Measurements from ENCODE around the gene ERBB2. TPM values are rescaled to one million over a fixed set of nuclear protein-coding genes. Genes with fewer than 3 reads are reported as not detected.
"Not testable (repeated sequence)": the region's sequence is repeated elsewhere in the genome, so short reads cannot be mapped to it uniquely, and the experiment has no call there.

The ERBB2 gene
- total RNA-seq, 1 donor from 2014 or later: 96.1 TPM

GRCh38 chr17:39724731-39725130, 24.9 kb downstream of the ERBB2 start:
- intact Hi-C loops (cut with DNase I): no loop called here
- ATAC-seq (no peak), DNase-seq (no peak)
- Histone ChIP-seq H3K27me3 (ENCODE audit: low read depth) (no peaks in the 10 kb centered on the region), H3K4me3 (no peak overlapping the region), H3K4me1 (peaks cover 9% of the 10 kb centered on the region), H3K36me3 (peaks cover 77% of the 10 kb centered on the region), H3K27ac (no peak overlapping the region), H3K9me3 (no peaks in the 10 kb centered on the region)
- no peak for TF ChIP-seq CTCF (IDR thresholded peaks at IDR 0.05)

GRCh38 chr17:39725923-39726322, 26.1 kb downstream of the ERBB2 start:
- Histone ChIP-seq H3K36me3 (peaks cover 73% of the 10 kb centered on the region), H3K4me1 (peaks cover 12% of the 10 kb centered on the region)
- H3K27ac ChIP-seq; H3K27me3 ChIP-seq (ENCODE audit: low read depth); ATAC-seq; H3K4me3 ChIP-seq; H3K9me3 ChIP-seq; intact Hi-C loops (cut with DNase I); DNase-seq: not testable (repeated sequence)

- intact Hi-C loops (cut with DNase I): no loop called here
Observed at GRCh38 chr17:39726617-39727016, 26.8 kb downstream of the ERBB2 start.

GRCh38 chr17:39727556-39727955, 27.7 kb downstream of the ERBB2 start:
- intact Hi-C loops (cut with DNase I): no loop called here
- Histone ChIP-seq H3K27me3 (ENCODE audit: low read depth) (no peaks in the 10 kb centered on the region), H3K4me1 (peaks cover 12% of the 10 kb centered on the region), H3K9me3 (no peaks in the 10 kb centered on the region), H3K27ac (no peak overlapping the region), H3K4me3 (no peak overlapping the region), H3K36me3 (peaks cover 60% of the 10 kb centered on the region)
- ATAC-seq (no peak), DNase-seq (no peak)
- TF ChIP-seq CTCF (IDR thresholded peaks at IDR 0.05): no peak

More at GRCh38 chr17:39726617-39727016, 26.8 kb downstream of the ERBB2 start:
- Histone ChIP-seq H3K9me3 (no peaks in the 10 kb centered on the region), H3K27ac (no peak overlapping the region), H3K36me3 (peaks cover 70% of the 10 kb centered on the region), H3K4me1 (peaks cover 12% of the 10 kb centered on the region), H3K27me3 (ENCODE audit: low read depth) (no peaks in the 10 kb centered on the region), H3K4me3 (no peak overlapping the region)
- TF ChIP-seq CTCF (IDR thresholded peaks at IDR 0.05): no peak
- ATAC-seq: no peak
- no peak for DNase-seq

GRCh38 chr17:39729280-39729851, 29.5 kb downstream of the ERBB2 start:
- H3K27ac ChIP-seq: peak overlapping the region; percentile 91
- intact Hi-C loops (cut with DNase I): no loop called here
- H3K4me3 ChIP-seq: peak overlapping the region; percentile 73
- ATAC-seq (no peak), DNase-seq (no peak)
- H3K27me3 ChIP-seq (ENCODE audit: low read depth): no peaks in the 10 kb centered on the region
- H3K4me1 ChIP-seq: peaks cover 12% of the 10 kb centered on the region
- H3K9me3 ChIP-seq: no peaks in the 10 kb centered on the region
- H3K36me3 ChIP-seq: peaks cover 50% of the 10 kb centered on the region
- TF ChIP-seq CTCF (IDR thresholded peaks at IDR 0.05): no peak

- peak; percentile 98 for ATAC-seq
- peak; percentile 87 for TF ChIP-seq CTCF (IDR thresholded peaks at IDR 0.05)
- Histone ChIP-seq H3K4me3 (peak within 1 kb of the TSS; percentile 73), H3K4me1 (peaks cover 12% of the 10 kb centered on the region), H3K27me3 (ENCODE audit: low read depth) (no peaks in the 10 kb centered on the region), H3K27ac (peak within 1 kb of the TSS; percentile 91), H3K36me3 (peaks cover 41% of the 10 kb centered on the region), H3K9me3 (no peaks in the 10 kb centered on the region)
- peak; percentile 94 for DNase-seq
- intact Hi-C loops (cut with DNase I): no loop called here
Observed at GRCh38 chr17:39730095-39730921, 30.4 kb downstream of the ERBB2 start, which contains the start of gene MIEN1. Gene MIEN1, minus strand, starts transcription at chr17:39730532. Its CDS starts 37 bp downstream, at chr17:39730495.

Measured in lower lobe of right lung (tissue), 2 donors.